HepG2 (cell line): ENCODE measurements around the gene ITGAX. TPM values are rescaled to one million over a fixed set of nuclear protein-coding genes. Genes with fewer than 3 reads are reported as not detected.

ENCODE experiments used
- DNMT1 ChIP-seq: sonication (generic); formaldehyde crosslinking; IDR thresholded peaks from 2 replicates; pipeline ENCODE4 v1.5.1; 2020; ENCODE audit warnings: mild to moderate bottlenecking, missing genetic modification reagents
- ETV5 ChIP-seq: IDR thresholded peaks from 2 replicates; pipeline ENCODE4 v1.6.1; 2018; ENCODE audit warnings: missing biosample characterization, missing genetic modification reagents, inconsistent platforms, borderline replicate concordance
- GABPB1 ChIP-seq: IDR thresholded peaks from 2 replicates; pipeline ENCODE4 v1.6.1; 2016; ENCODE audit warnings: mild to moderate bottlenecking, missing genetic modification reagents, moderate library complexity, missing compliant biosample characterization
- HMG20A ChIP-seq: IDR thresholded peaks from 2 replicates; pipeline ENCODE4 v1.6.1; 2016; ENCODE audit warnings: borderline replicate concordance
- HNRNPUL1 ChIP-seq: fragments of 200-400 bp; formaldehyde crosslinking; IDR thresholded peaks from 2 replicates; pipeline ENCODE4 v1.6.1; 2017; ENCODE audit warnings: low read depth, mild to moderate bottlenecking, low read length, moderate library complexity
- JUNB ChIP-seq: sonication (generic); formaldehyde crosslinking; IDR thresholded peaks from 2 replicates; pipeline ENCODE4 v1.8.0; 2022; ENCODE audit warnings: missing genetic modification reagents, mild to moderate bottlenecking, borderline replicate concordance
- KAT2B ChIP-seq: fragments of 150-350 bp; IDR thresholded peaks from 2 replicates; pipeline ENCODE4 v1.6.1; 2014; ENCODE audit warnings: low read depth, low read length, borderline replicate concordance
- KAT7 ChIP-seq: IDR thresholded peaks from 2 replicates; pipeline ENCODE4 v1.6.1; 2018; ENCODE audit warnings: borderline replicate concordance, missing compliant biosample characterization
- MEIS2 ChIP-seq: sonication (generic); formaldehyde crosslinking; IDR thresholded peaks from 2 replicates; pipeline ENCODE4 v1.9.0; 2021; ENCODE audit warnings: mild to moderate bottlenecking, missing genetic modification reagents
- MLX ChIP-seq: IDR thresholded peaks from 2 replicates; pipeline ENCODE4 v1.6.1; 2016
- NBN ChIP-seq: fragments of 450-650 bp; conservative IDR thresholded peaks from 2 replicates; pipeline ENCODE4 v1.6.1; 2017
- NFKB2 ChIP-seq: sonication (generic); formaldehyde crosslinking; IDR thresholded peaks from 2 replicates; pipeline ENCODE4 v1.4.0; 2020; ENCODE audit warnings: missing genetic modification reagents, borderline replicate concordance
- SUZ12 ChIP-seq: fragments of 150-350 bp; IDR thresholded peaks from 2 replicates; pipeline ENCODE4 v1.6.1; 2014; ENCODE audit warnings: low read depth, low read length
- THAP8 ChIP-seq: sonication (generic); formaldehyde crosslinking; IDR thresholded peaks from 2 replicates; pipeline ENCODE4 v1.5.1; 2020; ENCODE audit warnings: missing genetic modification reagents, mild to moderate bottlenecking, borderline replicate concordance
- ZBTB2 ChIP-seq: sonication (generic); formaldehyde crosslinking; IDR thresholded peaks from 2 replicates; pipeline ENCODE4 v1.8.0; 2022; ENCODE audit warnings: low read depth, missing genetic modification reagents
- ZFAT ChIP-seq: sonication (generic); formaldehyde crosslinking; conservative IDR thresholded peaks from 2 replicates; pipeline ENCODE4 v1.8.1; 2023; ENCODE audit warnings: missing genetic modification reagents, inconsistent platforms
- ZFP62 ChIP-seq: sonication (generic); formaldehyde crosslinking; IDR thresholded peaks from 2 replicates; pipeline ENCODE4 v1.4.0; 2020; ENCODE audit warnings: missing genetic modification reagents
- ZFP90 ChIP-seq: sonication (generic); formaldehyde crosslinking; IDR thresholded peaks from 2 replicates; pipeline ENCODE4 v1.8.0; 2022; ENCODE audit warnings: missing genetic modification reagents, mild to moderate bottlenecking, inconsistent platforms, borderline replicate concordance
- ZNF362 ChIP-seq: sonication (generic); formaldehyde crosslinking; IDR thresholded peaks from 2 replicates; pipeline ENCODE4 v1.4.0; 2020; ENCODE audit warnings: missing genetic modification reagents, mild to moderate bottlenecking, borderline replicate concordance
- ZNF614 ChIP-seq: IDR thresholded peaks from 2 replicates; pipeline ENCODE4 v1.6.1; 2018; ENCODE audit warnings: missing biosample characterization, missing genetic modification reagents, inconsistent platforms, borderline replicate concordance
- ZNF724P ChIP-seq: sonication (generic); formaldehyde crosslinking; IDR thresholded peaks from 2 replicates; pipeline ENCODE4 v1.8.0; 2022; ENCODE audit warnings: missing genetic modification reagents, borderline replicate concordance
- ZNF761 ChIP-seq: sonication (generic); formaldehyde crosslinking; conservative IDR thresholded peaks from 2 replicates; pipeline ENCODE4 v1.4.0; 2020; ENCODE audit warnings: mild to moderate bottlenecking, missing genetic modification reagents
- ZNF772 ChIP-seq: sonication (generic); formaldehyde crosslinking; IDR thresholded peaks from 2 replicates; pipeline ENCODE4 v1.5.0; 2020; ENCODE audit warnings: mild to moderate bottlenecking, missing genetic modification reagents
- ZNF776 ChIP-seq: sonication (generic); formaldehyde crosslinking; IDR thresholded peaks from 2 replicates; pipeline ENCODE4 v1.4.0; 2020; ENCODE audit warnings: mild to moderate bottlenecking, missing genetic modification reagents
- ZNF788 ChIP-seq: sonication (generic); formaldehyde crosslinking; IDR thresholded peaks from 2 replicates; pipeline ENCODE4 v1.5.0; 2020; ENCODE audit warnings: mild to moderate bottlenecking, missing genetic modification reagents, borderline replicate concordance
- ZSCAN22 ChIP-seq: sonication (generic); formaldehyde crosslinking; IDR thresholded peaks from 2 replicates; pipeline ENCODE4 v1.4.0; 2020; ENCODE audit warnings: mild to moderate bottlenecking, missing genetic modification reagents
- polyA plus RNA-seq, 8 experiments: library from polyadenylated mRNA; depleted of rRNA in 3 of 8; stranded (reverse) in 7 of 8; unstranded in 1 of 8; fragments of >200 nt; fragmentation: Illumina TruSeq in 4 of 8; extraction: Trizol in 4 of 8; gene quantifications; 2 replicates each; pipeline versions ENCODE4 v1.2.1 to v1.2.3, GENCODE V29; 2011 to 2016; ENCODE audit warnings: low read depth in 4 of 8, missing spikeins in 1 of 8, mixed read lengths in 1 of 8; ENCODE audit not compliant: insufficient read depth in 1 of 8
- total RNA-seq, 5 experiments: library from RNA; depleted of rRNA; stranded (reverse); fragments of >200 nt; fragmentation: Illumina TruSeq; extraction: Trizol; gene quantifications; 2 replicates each; pipeline ENCODE4 v1.2.3, GENCODE V29; 2016; ENCODE audit warnings: low read depth in 1 of 5

Gene ITGAX
- total and polyA plus RNA-seq, 2 of the 13 experiments (the other 11 are each of a cell fraction or from before 2014, with no cell fraction given) = 0.32 TPM; not detected in 1

- TF ChIP-seq ETV5 (CRISPR knock-in tag) = 0 out of 2 replicates have a peak, but pooled peaks have one; percentile 21
- TF ChIP-seq KAT2B = no peak
- no peak for TF ChIP-seq KAT7
- TF ChIP-seq ZFAT (CRISPR knock-in tag) = no peak
- TF ChIP-seq NFKB2 (CRISPR knock-in tag) = peak; percentile 75; the same call in 1 of the 2 replicates
- no peak for TF ChIP-seq ZNF761 (CRISPR knock-in tag)
- TF ChIP-seq JUNB (CRISPR knock-in tag) = no peak
- 0 out of 2 replicates have a peak, but pooled peaks have one; percentile 32 for TF ChIP-seq ZFP90 (CRISPR knock-in tag)
- no peak for TF ChIP-seq ZNF776 (CRISPR knock-in tag)
- TF ChIP-seq ZNF788 (CRISPR knock-in tag) = no peak
- TF ChIP-seq GABPB1 (CRISPR knock-in tag) = peak; percentile 31; the same call in 1 of the 2 replicates
- TF ChIP-seq DNMT1 = no peak
- TF ChIP-seq ZNF772 = no peak
- no peak for TF ChIP-seq ZNF614
- no peak for TF ChIP-seq ZNF724P (CRISPR knock-in tag)
- no peak for TF ChIP-seq HMG20A (CRISPR knock-in tag)
- no peak for TF ChIP-seq HNRNPUL1
- no peak for TF ChIP-seq ZBTB2
- no peak for TF ChIP-seq ZNF362 (CRISPR knock-in tag)
- TF ChIP-seq ZFP62 (CRISPR knock-in tag) = no peak
- no peak for TF ChIP-seq SUZ12
- TF ChIP-seq THAP8 (CRISPR knock-in tag) = no peak
- no peak for TF ChIP-seq MLX
- TF ChIP-seq ZSCAN22 (CRISPR knock-in tag) = no peak
- TF ChIP-seq MEIS2 (CRISPR knock-in tag) = peak; percentile 49; the same call in 1 of the 2 replicates
- TF ChIP-seq NBN = no peak
These were observed 27.6 kb downstream of the ITGAX start (continued) for GRCh38 chr16:31382485-31383161.
